GM18511 (cell line): ENCODE measurements around the gene PLB1.

Experiments
- ATAC-seq: cut with Tn5 transposase; IDR thresholded peaks from one replicate; pipeline ENCODE4 v1.9.1; 2021; ENCODE audit warnings: mild to moderate bottlenecking, moderate library complexity; ENCODE audit not compliant: unreplicated experiment

Gene PLB1

DNA sequence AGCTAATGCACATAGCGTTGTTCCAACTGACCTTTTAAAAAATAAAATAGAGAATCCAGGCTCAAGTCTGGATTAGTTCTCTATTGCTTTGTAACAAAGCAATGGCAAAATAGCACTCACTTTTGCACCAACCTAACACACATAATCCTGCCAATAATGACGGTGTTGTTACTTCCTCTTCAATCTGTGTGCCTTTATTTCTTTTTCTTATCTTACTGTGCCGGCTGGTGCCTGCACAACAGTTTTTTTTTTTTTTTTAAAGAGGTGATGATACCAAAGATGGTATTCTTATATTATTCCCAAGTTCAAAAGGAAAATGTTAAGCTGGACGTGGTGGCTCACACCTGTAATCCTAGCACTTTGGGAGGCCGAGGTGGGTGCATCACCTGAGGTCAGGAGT lies 3.4 kb downstream of the PLB1 start:
- ATAC-seq: no peak

DNA sequence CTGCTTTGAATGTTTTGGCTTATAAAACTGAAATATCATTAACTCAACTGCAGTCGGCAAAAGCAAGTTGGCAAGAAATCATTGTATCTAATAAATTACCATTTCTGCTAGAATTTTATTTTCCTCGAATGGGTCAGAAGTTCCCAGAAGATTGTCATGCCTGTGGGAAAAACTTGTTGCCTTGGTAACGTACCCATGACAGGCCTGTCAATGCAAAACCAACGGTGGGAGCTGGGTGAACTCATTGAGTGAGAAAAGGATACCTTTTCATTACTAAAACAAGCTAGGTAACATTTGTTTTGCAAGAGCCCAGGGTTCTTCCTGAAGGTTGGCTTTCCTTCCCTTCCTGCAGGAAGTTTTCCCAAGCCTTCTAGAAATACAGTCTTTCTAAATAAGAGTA lies 9.5 kb downstream of the PLB1 start:
- ATAC-seq: no peak

DNA sequence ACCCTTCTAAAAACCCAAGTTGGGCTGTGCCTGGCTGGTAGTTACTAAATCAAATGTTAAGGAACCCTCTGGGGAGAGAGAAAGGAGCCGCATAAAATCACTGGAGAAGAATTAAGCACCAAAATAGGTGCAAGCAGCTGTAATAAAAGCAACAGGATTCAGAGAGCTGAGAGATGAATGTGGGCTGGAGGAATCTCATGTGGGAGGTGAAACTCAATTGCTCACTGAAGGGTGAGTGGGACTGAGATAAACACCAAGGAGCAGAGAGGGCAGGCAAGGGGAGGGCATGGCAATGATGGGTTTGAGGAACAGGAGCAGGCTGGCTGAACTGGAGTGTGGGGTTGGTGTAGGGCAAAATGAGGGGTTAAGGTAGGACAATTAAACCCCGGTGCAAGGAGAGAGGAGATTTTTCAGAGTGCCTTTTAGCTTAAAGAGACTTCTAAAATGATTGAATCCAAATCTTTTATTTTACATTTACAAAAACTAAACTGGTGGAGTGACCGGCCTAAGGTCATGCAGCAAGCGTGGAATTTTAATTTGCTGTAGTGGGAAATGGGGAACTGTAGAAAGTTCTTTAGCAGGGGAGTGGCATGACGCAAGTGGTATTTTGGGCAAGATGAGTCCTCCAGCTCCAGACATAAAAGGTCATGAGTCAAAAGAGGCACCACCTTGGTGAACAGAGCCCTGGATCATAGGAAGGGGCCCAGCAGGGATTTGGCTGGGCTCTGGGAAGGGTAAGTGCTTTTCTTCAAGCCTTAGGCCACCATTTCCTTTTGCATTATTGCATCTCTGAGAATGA lies 10.5 kb downstream of the PLB1 start:
- no peak for ATAC-seq

DNA sequence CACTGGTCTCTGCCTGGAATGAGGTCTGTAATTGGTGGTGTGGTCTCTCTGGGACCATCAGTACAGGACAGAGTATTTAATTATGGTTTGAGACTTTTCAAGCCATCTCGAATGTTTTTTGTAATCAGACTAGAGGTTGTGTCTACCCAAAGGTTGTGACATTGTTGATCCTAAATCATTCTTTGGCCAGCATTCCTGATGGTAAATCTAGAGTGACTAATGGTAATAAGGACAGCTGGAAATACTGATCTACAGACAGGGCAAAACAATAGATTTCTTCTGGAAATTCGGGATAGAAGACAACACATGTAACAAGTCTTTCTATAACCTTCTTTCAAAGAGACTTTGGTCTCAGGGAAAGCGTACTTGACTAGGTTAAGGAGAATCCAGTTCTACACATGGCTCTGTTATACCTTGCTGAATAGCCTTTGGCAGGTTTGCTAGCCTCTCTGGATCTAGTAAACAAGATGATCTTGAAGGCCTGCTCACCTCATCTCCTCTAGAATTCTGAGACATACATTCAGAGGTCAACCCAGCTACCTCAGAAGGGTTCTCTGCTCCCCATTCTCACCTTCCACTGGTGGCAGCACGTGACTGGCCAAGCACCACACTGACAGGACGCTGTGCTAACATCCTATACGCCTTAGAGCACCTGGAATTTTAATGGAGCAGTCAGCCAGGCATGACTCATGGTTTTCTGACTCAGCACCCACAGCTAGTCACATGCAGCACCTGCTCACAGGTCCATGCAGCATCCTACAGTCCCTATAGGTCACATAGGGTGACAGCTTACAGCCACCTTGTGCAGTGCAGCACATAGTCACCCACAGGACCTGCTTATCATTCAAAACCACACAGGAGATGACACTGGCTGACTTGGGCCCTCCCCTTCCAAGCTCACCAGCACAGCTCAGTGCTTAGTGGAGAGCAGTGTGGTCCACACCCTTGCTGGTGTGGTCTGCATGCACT lies 12.2 kb downstream of the PLB1 start:
- no peak for ATAC-seq

DNA sequence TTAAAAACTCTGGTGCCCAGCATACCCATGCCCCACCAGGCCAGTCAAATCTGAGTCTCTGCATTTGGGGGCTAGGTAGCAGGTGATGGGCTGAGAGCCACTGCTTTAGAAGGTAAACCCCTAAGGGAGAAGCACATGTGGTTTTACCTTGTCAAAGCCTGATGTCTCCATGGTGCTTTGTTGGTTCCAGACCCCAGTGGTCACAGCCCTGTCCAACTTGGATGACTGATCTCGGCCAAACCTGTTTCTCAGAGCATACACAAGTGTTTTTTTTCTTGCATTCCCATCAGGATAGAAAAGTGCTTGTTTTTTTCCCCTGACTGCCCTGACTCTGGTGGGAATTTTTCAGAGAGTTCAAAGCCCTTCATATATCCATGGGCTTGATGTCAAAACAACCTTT lies 13.5 kb downstream of the PLB1 start:
- ATAC-seq: no peak

DNA sequence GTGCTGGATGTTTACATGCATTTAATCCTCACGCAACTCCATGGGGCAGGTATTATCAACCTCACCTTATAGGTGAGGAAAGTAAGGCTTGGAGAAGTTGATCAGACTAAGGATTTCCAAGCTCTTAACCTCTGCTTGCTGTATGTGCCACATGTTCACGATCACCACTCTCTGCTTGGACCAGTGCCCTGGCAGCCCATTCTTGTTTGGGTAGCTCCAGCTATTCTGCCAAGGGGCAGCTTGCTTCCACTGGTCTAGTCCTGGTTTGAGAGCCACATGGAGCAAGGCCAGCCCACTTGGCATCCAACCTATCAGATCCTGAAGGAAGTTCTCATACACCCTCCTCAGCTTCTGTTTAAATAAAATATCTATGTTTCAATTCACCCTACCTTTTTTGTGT lies 14.3 kb downstream of the PLB1 start:
- no peak for ATAC-seq

DNA sequence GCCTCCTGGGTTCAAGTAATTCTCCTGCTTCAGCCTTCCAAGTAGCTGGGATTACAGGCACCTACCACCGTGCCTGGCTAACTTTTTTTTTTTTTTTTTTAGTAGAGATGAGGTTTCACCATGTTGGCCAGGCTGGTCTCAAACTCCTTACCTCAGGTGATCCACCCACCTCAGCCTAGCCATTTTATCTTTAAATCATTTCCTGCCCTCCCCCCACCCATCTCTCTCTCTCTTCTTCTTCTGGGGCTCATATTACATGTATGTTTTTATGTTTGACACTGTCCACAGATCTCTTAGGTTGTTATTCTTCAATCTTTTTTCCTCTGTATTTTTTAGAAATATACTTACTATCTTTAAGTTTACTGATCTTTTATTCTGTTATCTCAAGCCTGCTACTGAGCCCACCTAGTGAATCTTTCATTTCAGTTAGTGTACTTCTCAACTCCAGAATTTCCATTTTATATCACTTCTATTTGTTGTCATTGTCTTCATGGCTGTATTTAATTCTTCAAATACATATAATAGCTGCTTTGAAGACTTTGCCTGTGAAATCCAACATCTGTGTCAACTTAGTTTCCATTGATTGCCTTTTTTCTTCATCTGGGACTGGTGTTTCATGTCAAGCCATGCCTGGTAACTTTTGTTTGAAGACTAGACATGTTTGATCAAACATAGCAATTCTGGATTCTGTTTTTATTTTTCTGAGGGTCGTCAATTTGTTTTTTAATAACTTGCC lies 16.2 kb downstream of the PLB1 start:
- ATAC-seq: no peak

DNA sequence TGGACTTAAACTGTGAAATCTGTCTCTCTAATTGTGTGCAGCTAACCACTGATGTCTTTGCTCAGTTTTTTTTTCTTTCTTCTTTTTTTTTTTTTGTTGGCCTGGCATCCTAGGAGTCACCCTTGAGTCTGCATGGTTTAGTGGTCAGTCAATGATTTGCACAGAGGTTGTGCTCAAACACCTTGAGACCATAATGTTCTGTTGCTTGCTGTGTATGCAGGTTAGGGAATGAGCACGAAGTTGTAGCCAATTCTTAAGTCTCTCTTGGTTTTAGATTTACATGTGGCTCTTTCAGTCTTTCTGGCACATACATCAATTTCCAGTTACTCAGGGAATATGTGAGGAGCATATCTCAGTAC lies 16.7 kb downstream of the PLB1 start:
- no peak for ATAC-seq

DNA sequence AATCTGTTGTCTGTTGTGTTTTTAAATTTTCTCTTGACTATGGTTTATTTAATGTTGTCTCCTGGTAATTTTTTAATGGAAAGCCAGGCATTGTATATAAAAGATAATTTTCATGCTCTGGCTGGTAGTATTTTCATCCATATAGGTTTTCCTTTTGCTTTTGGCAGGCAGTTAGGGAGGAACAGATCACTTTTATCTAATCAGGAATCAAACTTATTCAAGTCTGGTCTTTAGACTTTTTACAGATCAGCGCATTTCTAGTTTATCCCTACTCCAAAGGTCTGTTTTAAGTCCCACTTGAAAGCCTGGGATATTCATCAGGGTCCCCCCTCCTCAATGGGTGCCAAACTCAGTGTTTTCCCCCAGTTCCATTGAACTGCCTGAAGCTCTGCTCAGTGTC lies 17.2 kb downstream of the PLB1 start:
- no peak for ATAC-seq

DNA sequence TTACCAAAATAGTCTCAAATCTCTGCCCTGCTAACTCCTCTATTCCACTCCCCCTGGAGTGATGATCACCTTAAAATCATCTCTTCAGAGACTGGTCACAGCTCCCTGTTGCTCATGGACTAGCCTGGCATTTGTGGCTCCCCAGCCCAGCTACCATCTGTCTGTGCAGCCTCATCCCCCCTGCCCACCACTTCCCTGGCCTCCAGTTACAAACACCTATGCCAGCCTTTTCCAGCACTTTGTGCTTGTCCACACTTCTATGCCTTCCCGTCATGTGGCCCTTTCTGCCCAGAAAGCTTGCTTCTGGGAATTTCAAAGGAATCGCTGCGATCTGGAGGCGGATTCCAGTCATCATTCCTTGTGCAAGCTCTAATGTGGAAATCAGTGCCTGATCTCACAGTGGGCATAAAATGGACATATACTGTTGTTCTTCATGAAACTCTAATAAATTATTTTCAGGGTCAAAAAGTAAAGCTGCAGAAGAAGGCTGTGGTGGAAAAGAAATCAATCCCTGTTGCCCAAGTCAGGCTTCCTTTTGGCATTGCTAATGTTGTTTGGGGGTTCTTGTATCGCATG lies 19.4 kb downstream of the PLB1 start:
- ATAC-seq: no peak

DNA sequence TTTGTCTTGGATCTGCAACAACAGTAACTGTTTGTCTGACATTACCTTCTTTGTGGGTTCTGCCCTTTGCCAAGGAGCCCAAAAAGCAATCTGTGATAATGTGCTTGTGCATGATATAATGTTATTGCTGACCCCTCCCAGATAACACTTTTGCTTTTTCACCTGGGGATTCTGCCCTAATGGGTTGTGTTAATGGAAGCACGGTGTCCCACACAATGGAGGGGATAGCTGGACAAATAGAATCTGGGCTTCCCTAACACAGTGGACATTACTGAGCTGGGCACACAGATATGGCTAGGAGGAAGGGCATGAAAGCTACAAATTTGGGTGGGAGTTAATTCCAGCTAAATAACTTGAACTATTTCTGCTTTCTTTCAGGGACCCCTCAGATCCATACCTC lies 20.6 kb downstream of the PLB1 start:
- ATAC-seq: no peak

DNA sequence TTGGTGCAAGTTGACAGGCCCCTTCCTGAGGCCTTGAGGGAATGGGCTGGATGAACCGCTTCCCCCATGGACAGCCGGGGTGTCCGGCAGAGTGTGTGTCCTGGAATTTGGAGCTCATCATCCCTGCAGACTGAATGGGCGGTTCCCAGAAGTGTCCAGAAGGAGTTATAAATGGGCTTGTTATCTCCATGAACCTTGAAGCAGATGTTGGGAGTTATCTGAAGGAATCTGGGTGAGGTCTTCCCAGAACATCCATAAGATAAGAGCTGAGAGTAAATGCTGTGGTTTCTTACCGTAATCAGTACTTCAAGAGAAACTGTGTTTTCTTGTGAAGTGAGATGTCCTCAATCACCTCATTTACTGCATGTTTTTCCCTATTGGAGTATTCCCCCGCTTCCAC lies 21.1 kb downstream of the PLB1 start:
- ATAC-seq: no peak

DNA sequence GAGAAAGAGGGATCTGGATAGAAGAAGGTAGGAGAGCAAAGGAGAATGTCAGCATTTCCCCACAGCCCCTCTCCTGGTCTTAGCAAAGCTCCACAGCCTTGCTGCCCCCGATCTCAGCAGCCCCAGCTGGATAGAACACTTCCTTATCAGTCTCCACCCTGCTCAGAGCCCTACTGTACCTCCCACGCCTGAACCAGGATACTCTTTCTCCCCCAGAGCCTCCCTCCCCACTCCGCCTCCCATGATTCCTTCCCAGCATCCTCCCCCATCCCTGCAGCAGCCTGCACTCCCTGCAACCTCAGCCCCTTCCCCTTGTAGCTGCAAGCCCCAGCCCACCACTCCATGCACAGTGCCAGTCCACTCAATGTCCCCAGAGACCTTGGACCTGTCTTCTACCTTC lies 25.8 kb downstream of the PLB1 start:
- no peak for ATAC-seq

DNA sequence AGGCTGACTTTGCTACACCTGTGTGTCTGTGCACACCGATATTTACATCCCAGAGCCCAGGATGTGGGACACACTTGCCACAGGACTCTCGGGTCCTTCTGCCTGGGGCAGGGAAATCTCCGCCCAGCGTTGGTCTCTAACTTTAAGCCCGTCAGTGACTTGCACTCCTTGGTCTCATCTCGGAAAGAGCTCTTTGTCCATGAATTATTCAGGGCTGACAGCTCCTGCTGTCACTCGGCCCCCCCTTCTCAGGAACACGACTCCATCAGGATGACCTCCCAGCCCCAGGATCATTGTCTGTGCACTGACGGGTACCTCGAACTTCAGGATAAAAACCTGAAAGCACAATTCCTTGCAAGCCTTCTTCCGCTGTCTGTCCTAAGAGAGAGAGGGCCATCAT lies 26.6 kb downstream of the PLB1 start:
- no peak for ATAC-seq

DNA sequence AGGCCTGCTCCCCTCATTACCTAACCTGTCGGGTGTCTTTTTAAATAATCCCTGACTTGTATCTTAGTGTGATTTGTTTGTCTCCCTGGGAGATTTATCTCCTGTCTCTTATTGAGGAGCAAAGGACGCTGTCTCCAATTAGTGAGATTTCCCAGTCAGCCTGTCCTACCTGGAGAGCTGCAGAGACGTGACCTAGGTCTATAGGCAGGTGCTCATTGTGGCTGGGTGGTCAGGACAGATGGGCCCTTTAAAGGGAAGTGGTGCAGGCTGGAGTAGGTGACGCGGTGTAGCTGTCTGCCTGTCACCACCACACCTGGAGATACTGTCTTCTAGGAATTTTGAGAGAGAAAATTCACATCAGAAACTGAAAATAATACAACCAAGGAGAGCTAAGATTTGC lies 28.0 kb downstream of the PLB1 start:
- no peak for ATAC-seq

DNA sequence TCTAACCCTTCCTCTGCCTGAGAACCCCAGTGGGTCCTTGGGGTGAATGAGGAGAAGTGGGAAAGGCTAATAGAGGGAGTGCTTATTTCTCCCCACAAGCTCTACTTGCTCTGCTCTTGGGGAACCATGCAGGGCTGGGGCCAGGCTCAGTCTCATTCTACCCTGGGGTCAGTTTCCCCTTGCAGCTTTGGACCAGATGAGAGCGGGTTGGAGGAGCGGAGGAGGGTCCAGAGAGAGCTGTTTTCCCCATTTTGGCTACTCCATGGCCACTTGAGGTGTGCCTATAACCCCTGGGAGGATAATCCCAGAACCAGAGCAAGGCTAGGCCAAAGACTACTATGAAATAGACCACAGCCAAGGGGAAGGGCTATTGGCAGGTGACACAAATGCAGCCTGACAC lies 29.6 kb downstream of the PLB1 start:
- no peak for ATAC-seq

DNA sequence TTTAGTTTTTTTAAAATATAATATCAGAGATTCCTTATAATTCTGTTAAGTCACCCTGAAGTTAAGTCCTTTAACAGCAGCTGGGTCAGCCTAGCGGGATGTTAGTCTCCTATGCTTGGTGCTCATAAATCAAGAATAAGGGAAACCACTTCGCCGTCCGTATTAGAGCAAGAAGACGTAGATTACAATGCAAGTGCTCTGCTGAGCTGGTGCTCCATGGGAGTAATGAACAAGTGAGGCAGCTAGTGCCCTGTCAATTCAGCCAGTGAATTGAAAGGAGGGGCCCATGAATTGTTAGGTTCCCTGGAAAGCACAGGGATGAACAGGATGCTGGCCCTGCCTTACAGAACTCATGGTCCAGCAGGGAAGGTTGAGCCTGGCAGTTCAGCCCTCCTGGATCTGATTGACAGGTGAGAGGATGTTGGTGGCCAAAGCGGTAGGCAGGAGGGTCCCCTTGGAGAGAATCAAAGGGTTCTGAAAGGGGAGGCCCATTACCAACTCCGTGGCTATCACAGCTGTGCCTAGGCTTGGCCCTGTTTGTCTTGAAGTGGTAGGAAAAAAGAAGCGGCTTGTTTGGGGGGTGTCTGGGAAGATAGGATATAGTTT lies 30.8 kb downstream of the PLB1 start:
- no peak for ATAC-seq

DNA sequence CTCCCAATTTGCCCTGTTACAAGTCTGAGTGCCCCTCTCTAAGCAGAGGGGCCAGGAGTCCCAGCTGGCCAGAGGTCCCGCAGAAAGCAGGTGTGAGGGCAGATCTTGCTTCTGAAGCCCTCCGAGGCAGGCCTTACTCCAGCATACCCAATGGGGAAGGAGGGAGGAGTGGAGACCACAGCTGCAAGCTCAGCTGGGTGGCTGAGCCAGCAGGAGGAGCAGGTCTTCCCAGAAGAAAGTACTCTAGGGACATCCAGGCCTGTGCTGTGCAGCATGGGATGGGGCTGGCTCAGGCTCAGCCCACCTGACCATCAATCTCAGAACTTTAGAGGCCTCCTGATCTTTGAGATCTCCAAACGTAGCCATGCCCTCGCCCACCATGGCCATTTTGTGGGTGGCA lies 31.3 kb downstream of the PLB1 start:
- ATAC-seq: no peak

DNA sequence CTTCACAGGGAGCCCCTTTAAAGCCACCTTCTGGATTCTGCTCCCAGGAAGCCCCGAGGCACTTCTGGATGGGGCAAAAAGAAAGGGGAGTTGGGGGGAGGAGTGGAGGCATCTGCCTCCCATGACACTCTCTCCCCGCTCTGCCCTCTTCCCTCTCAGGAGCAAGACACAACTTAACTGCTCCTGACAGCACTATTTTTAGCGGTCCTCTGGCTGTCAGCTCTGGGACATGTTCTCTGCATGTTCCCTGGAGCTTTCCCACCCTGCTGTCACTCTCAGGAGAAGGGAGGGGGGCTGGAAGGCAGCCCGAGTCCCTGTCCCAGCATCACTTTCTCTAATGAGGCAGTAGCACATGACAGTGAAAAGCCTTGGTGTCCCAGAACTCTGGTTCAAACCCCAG lies 32.3 kb downstream of the PLB1 start:
- ATAC-seq: no peak

DNA sequence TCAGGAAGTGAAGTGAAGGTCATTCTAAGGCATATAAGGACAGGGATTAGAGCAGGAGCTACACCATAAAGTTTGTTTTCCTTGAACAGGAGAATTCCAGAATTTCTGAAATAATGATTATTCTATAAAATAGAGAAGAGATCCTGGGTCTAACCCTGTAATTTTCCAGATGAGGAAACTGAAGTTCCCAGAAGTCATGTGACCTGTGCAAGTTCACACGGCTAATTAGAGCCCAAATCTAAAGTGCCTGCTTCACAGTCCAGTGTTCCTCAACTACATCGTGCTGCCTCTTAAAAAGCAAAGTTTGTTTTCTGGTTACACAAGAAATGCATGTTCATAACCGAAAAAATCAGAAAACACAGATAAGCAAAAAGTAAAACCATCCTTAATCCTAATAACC lies 34.9 kb downstream of the PLB1 start:
- no peak for ATAC-seq

DNA sequence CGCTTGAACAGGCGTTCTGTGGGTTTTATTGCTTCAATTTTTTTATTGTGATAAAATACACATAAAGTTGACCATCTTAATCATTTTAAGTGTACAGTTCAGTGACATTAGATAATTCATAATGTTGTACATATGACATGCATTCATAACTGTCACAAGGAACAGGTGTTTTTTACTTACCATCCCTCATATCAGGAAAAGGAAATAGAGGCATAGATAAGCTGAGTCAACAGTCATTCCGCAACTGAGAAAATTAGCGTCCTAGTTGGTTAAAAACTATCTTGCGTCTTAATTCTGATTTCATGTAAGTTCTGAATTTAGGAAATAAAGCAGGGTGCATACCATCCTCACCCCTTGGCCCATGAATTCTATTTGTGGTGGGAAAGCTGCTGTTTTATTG lies 36.5 kb downstream of the PLB1 start:
- ATAC-seq: no peak
